BE2C (cell line): Measurements from ENCODE around the gene PLEKHG1.

Source experiments
- DNase-seq: peaks from one replicate; pipeline ENCODE4 v3.0.0-alpha.2; 2020
- H3K27me3 ChIP-seq: fragments of 250-450 bp; sonication (Bioruptor Pico); 2 replicates; pipeline ENCODE4 v1.5.1; 2020; ENCODE audit warnings: mild to moderate bottlenecking
- H3K36me3 ChIP-seq: fragments of 250-450 bp; sonication (Bioruptor Pico); 2 replicates; pipeline ENCODE4 v1.5.1; 2020; ENCODE audit warnings: mild to moderate bottlenecking
- H3K4me1 ChIP-seq: fragments of 250-450 bp; sonication (Bioruptor Pico); 2 replicates; pipeline ENCODE4 v1.5.1; 2020
- H3K4me3 ChIP-seq: 2 replicates; pipeline ENCODE4 v1.5.1; 2011; ENCODE audit warnings: low read depth, low read length
- H3K9me3 ChIP-seq: fragments of 250-450 bp; sonication (Bioruptor Pico); 2 replicates; pipeline ENCODE4 v1.5.1; 2020
- CTCF ChIP-seq: IDR thresholded peaks from 2 replicates; pipeline ENCODE4 v1.5.1; 2012; ENCODE audit warnings: mild to moderate bottlenecking, low read depth, low read length

Gene PLEKHG1

GRCh38 chr6:150600301-150601017 lies 774 bp downstream of the PLEKHG1 start:
- Histone ChIP-seq H3K36me3 (no peaks in the 10 kb centered on the region), H3K27me3 (peaks cover 58% of the 10 kb centered on the region), H3K9me3 (no peaks in the 10 kb centered on the region; the same call in 1 of the 2 replicates), H3K4me3 (no peak overlapping the region; the same call in 1 of the 2 replicates), H3K4me1 (no peaks in the 10 kb centered on the region)
- DNase-seq = peak; percentile 40
- TF ChIP-seq CTCF = peak; percentile 36

GRCh38 chr6:150601439-150601838 lies 1.8 kb downstream of the PLEKHG1 start:
- DNase-seq = no peak
- peaks cover 58% of the 10 kb centered on the region for H3K27me3 ChIP-seq
- TF ChIP-seq CTCF = no peak
- no peaks in the 10 kb centered on the region for H3K36me3 ChIP-seq
- H3K4me1 ChIP-seq = no peaks in the 10 kb centered on the region
- H3K9me3 ChIP-seq = no peaks in the 10 kb centered on the region; the same call in 1 of the 2 replicates
- no peak overlapping the region for H3K4me3 ChIP-seq

- no peak for DNase-seq
- TF ChIP-seq CTCF = no peak
- H3K27me3 ChIP-seq = peaks cover 54% of the 10 kb centered on the region
- H3K9me3 ChIP-seq = no peaks in the 10 kb centered on the region; the same call in 1 of the 2 replicates
- H3K36me3 ChIP-seq = no peaks in the 10 kb centered on the region
- H3K4me3 ChIP-seq = no peak overlapping the region
- H3K4me1 ChIP-seq = no peaks in the 10 kb centered on the region
Observed at GRCh38 chr6:150603176-150603575, 3.5 kb downstream of the PLEKHG1 start.

GRCh38 chr6:150604467-150604866 lies 4.8 kb downstream of the PLEKHG1 start:
- H3K27me3 ChIP-seq = peaks cover 46% of the 10 kb centered on the region
- no peaks in the 10 kb centered on the region for H3K36me3 ChIP-seq
- no peaks in the 10 kb centered on the region for H3K4me1 ChIP-seq
- no peaks in the 10 kb centered on the region for H3K9me3 ChIP-seq
- DNase-seq = no peak
- no peak overlapping the region for H3K4me3 ChIP-seq
- no peak for TF ChIP-seq CTCF

- H3K9me3 ChIP-seq = no peaks in the 10 kb centered on the region; the same call in 1 of the 2 replicates
- H3K27me3 ChIP-seq = peaks cover 41% of the 10 kb centered on the region
- DNase-seq = no peak
- H3K36me3 ChIP-seq = no peaks in the 10 kb centered on the region
- no peak overlapping the region for H3K4me3 ChIP-seq
- H3K4me1 ChIP-seq = no peaks in the 10 kb centered on the region
- no peak for TF ChIP-seq CTCF
Observed at GRCh38 chr6:150605333-150605732, 5.6 kb downstream of the PLEKHG1 start.

GRCh38 chr6:150606168-150606591 lies 6.5 kb downstream of the PLEKHG1 start:
- Histone ChIP-seq H3K9me3 (no peaks in the 10 kb centered on the region; the same call in 1 of the 2 replicates), H3K27me3 (peaks cover 32% of the 10 kb centered on the region), H3K4me3 (no peak overlapping the region), H3K4me1 (no peaks in the 10 kb centered on the region), H3K36me3 (no peaks in the 10 kb centered on the region)
- no peak for DNase-seq
- TF ChIP-seq CTCF = no peak
